SK-MEL-5 (cell line): Measurements from ENCODE around the gene SHF. TPM values are rescaled to one million over a fixed set of nuclear protein-coding genes. Genes with fewer than 3 reads are reported as not detected.
A peak's percentile ranks its signal among the peaks of the same experiment; 100 is the strongest.

Experiments used
- DNase-seq: peaks from one replicate; pipeline ENCODE4 v3.0.0-alpha.2; 2016; ENCODE audit warnings: low read depth, low spot score
- in situ Hi-C: cut with HindIII; loops from 2 replicates; pipeline ENCODE4 v1.10.0; 2016; ENCODE audit warnings: low sequenced_read_pairs, high pct_unique_total_duplicates, low pct_unique_long_range_greater_than_20kb
- total RNA-seq: library from RNA; depleted of rRNA; stranded (reverse); fragments of >200 nt; shearing (Covaris generic); gene quantifications from 2 replicates; pipeline ENCODE4 v1.2.3, GENCODE V29; 2014

SHF gene
- total RNA-seq, 1 experiment from 2014 or later, result 5.5 TPM

DNA sequence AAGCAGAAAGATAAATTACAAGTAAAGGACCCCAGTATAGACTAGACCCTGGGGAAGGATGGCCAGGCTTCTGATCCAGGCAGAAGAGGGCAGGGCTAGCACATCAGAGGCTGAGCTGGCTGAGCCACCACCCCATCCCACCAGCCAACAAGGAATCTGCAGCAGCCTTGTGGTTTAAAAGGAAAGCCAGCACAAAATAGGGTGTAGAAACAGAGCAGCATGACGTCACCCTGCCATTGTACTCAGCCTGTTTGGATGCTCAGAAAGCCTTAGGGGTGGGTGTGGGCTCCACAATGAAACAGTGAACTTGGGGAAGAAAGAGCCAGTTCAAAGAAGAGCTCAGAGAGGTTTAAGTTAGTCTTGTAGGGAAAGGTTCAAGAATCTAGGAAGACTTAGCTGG is 29.8 kb downstream of the SHF start:
- peak; percentile 10 for DNase-seq
- in situ Hi-C loops, result no loop called here

DNA sequence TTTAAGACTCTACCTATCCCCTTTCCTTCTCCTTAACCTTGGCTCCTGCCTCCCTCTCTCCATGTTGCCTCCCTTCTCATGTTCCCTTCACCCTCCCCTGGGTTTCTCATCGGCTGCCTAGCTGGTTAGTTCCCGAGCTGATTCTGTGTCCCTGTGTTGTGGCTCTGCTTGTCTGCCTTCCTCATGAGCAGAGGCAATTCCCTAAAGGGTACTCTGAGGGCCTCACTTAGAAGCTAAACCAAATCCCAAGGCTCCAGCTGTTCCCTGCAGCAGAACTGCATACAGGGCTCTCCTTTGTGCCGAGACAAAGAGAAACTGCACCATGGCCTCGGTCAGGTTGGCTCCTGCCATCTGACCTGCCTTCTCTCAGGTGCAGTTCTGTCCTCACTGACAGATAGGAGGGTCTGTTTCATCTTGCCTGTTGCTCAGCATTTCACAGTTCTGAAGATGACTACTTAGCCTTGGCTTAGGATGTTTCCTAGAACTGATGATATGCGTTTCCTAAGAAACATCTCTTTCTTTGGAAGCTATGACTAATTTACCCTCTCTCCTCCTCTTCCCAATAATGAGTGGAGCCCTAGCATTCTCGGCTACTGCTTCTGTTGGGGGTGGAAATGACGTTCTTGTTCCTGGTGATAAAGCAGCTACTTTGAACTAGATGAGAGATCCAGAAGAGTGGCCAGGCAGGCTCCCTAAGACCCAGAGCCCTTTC is 30.9 kb downstream of the SHF start:
- in situ Hi-C loops, result no loop called here
- DNase-seq, result no peak

DNA sequence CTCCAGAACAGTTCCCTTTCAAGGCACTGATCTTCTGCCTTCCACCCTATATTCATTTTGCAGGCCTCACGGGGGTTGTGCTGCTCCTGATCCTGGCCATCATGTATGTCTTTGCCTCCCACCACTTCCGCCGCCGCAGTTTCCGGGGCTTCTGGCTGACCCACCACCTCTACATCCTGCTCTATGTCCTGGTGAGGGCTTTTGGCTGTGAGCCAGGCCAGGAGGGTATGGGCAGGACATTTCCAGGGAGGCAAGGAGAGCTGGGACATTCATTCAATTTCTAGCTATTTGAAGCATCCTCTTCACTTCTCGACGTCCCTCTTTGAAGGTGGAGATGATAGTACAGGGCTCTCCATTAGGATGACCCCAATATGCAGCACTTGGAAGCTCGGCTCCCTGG is 32.0 kb downstream of the SHF start:
- DNase-seq, result no peak
- in situ Hi-C loops, result no loop called here

DNA sequence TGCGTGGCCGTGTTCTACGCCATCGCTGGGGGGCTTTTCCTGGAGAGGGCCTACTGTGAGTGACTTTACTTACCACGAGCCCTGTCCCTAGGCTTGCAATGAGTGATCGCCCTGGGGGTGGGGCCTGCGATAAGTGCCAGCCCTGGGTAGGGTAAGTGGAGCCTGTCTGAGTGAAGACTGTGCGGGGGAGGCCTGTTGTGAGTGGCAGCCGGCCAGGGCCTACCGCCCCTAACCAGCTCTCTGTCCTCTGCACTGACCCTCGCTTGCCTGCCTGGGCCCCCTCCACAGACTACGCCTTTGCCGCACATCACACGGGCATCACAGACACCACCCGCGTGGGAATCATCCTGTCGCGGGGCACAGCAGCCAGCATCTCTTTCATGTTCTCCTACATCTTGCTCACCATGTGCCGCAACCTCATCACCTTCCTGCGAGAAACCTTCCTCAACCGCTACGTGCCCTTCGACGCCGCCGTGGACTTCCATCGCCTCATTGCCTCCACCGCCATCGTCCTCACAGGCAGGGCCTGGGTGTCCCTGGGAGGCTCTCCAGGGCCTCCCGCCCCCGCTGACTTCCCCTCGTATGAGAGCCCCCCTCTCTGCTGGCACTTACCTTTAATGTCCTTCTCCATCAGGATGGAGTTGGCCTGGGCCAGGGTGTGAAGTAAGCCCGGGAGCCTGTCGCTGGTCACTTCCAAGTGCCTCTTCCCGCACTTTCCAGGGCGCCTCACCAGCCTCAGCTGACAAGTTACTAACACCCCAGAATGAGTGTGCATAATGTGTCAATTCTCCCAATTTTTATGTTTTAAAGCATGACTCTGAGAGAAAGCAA is 35.6 kb downstream of the SHF start:
- no peak for DNase-seq
- in situ Hi-C loops, result no loop called here

DNA sequence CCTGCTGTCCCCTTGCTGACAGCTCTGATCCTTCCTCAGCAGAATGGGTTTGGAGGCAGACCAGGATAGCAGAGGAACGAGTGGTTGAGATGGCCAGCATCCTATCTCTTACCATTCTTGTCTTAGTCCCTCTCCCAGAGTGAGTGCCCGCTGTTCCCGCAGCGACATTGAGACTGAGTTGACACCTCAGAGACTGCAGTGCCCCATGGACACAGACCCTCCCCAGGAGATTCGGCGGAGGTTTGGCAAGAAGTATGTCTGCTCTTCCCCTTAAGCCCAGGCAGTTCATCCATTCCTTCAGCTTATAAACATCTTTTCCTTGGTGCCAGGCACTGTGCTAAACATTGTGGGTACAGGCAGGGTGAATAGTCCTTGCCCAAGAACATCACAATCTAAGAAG is 36.8 kb downstream of the SHF start:
- in situ Hi-C loops, result no loop called here
- DNase-seq, result no peak

DNA sequence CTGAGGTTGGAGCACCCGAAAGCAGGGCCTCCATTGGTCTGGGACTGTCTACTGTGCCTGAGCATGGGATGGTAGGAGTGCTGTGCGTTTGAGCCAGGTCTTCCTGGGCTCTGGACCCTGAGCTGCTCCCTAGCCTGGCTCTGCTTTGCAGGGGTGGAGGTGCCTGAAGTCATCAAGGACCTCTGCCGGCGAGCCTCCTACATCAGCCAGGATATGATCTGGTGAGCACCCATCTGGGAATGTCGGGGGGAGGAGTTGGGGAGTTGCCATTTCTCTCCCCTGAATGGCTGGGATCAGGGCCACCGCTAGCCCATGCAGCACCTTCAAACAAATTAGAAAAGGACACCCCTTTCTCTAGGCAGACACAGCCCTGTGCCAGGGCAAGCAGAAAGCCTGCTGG is 37.3 kb downstream of the SHF start:
- in situ Hi-C loops, result no loop called here
- no peak for DNase-seq

DNA sequence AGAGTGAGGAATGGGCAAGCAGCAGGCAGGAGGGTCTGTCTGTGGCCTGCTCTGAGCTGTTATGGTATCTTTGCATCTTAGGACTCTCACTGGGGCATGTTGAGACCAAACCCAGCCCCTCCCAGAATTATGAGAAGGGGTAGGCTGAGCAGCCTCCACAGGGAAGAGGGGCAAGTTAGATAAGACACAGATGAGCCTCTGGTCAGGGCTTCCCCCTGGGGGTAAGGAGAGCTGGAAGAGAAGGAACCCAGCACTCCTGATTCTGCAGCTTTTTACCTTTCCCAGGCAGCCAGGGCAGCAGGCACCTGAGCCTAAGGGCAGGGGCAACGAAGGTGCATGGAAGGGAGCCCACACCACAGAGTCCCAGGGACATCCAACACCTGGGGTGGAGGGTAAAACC is 38.7 kb downstream of the SHF start:
- no peak for DNase-seq
- in situ Hi-C loops, result no loop called here

DNA sequence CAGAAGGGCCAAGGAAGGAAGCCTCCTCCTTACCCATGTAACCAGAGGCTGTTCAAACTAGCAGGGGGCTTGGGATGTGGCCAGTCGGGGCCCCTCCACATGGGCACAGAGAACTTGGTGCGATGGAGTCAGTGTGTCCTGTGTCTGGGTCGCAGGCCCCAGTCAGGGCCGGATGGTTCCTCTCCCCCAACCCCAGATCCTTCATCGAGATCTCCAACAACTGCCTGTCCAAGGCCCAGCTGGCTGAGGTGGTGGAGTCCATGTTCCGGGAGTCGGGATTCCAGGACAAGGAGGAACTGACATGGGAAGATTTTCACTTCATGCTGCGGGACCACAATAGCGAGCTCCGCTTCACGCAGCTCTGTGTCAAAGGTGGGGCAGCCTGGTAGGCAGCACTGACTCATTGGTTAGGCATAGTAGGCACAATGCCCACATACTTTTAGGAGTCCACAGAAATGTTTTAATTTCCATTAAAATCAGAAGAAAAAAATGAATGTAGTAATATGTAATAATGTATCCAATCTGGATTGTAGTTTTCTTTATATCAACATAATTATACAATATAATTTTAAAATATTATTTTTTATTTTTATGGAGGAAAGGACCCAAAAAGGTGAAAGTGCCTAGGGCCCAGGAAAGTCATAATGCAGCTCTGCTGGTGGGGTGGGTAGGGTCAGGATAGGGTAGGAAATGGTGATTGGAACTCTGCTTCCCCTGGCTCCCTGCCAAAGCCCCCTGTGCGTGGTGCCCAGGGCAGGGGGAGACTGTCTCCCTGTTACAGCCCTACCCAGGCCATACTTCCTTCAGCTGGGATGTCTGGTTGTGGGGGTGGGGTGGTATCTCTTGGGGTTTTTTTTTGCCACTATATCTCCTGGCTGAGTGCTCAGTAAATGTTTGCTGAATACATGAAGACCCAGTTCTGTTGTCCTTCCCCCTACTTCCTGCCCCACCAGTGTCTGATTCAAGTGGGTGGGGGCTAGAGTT is 39.4 kb downstream of the SHF start:
- in situ Hi-C loops, result no loop called here
- no peak for DNase-seq

DNA sequence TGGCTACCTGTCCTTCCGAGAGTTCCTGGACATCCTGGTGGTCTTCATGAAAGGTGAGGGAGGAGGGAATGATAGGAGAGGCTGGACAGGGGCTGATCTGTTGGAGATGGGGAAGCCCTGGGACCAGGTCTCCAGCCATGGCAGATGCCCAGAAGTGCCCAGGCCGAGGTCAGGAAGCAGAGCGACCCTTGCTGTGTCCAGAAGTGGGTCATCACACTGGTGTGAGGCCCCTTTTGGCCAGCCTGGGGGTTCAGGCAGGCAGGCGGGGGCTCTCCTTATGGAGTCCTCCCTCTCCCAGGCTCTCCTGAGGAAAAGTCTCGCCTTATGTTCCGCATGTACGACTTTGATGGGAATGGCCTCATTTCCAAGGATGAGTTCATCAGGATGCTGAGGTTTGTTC is 40.2 kb downstream of the SHF start:
- in situ Hi-C loops, result no loop called here
- DNase-seq, result no peak

DNA sequence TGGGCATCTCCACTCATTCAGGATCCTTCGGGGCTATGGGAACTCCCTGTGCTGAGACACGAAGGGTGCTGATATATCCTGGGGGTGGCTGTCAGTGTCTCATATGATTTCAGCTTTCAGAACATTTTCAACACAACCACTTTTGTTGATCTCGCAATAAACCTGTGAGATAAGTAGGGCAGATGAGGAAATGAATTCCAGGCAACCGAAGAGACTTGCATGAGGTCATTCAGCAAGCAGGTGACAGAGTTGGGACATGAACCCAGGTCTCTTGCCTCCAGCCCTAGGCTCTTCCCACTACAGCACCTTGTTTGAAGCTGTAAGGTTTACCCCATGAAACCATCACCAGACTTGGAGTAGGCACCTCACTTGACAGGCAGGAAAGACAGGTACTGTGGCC is 41.4 kb downstream of the SHF start:
- in situ Hi-C loops, result no loop called here
- no peak for DNase-seq

DNA sequence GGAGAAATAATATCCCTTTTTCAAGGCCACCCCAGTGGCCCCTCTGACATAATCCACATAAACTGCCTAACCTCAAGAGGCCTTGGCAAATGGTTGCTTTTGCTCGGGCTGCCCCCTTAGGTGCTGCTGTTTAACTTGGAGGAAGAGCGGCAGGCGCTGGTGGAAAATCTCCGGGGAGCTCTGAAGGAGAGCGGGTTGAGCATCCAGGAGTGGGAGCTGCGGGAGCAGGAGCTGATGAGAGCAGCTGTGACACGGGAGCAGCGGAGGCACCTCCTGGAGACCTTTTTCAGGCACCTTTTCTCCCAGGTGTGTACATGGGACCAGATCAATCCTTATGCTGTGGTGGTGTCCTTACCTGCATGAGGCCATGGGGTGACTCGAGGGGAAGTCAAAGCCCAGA is 43.0 kb downstream of the SHF start:
- in situ Hi-C loops, result no loop called here

DNA sequence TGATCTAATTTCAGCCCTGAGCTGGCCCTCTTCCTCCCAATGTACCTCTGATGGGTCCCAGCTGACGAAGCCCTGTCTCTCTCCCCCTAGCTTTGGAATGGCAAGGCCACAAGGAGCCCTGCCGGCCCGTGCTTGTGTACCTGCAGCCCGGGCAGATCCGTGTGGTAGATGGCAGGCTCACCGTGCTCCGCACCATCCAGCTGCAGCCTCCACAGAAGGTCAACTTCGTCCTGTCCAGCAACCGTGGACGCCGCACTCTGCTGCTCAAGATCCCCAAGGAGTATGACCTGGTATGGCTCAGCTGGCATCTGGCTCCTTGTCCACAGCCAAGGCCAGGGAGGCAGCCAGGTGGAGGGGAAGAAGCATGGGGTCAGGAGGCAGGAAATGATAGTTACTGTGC is 43.8 kb downstream of the SHF start:
- in situ Hi-C loops, result no loop called here
- DNase-seq, result no peak

More for the DNA sequence above, 43.0 kb downstream of the SHF start:
- no peak for DNase-seq

DNA sequence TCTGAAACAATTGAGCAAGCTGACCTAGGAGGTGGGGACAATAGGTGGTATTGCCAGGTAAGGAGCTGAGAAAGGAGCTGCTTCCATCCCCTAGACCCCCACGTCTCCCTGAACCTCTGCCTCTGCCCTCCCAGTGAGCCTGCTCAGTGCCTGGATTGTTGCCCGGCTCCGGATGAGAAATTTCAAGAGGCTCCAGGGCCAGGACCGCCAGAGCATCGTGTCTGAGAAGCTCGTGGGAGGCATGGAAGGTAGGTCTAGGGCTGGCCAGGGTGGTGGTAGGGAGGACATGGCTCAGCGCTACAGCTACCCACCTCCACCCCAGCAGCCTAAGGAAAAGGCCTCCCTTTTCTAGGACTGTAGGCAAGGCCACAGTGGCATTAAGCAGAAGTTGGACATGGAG is 44.7 kb downstream of the SHF start:
- no peak for DNase-seq
- in situ Hi-C loops, result no loop called here

DNA sequence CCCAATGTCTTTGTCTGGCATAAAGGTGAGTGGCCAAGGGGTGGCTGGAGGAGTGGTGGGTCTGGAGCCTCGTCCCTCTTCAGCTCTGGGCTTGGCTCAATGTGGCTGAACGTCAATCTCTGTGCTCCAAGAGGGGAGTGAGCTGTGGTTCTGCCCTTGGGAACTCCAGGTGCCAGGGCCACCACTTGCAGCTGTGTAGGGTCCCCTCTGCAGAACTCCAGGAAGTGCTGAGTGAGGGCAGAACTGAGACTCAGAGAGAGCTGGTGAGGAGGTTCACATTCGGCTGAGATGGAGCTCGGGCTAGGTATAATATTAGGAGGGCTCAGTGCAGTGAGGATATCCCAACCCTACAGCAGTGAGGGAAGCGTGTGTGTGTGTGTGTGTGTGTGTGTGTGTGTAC is 46.4 kb downstream of the SHF start:
- in situ Hi-C loops, result no loop called here
- DNase-seq, result no peak

DNA sequence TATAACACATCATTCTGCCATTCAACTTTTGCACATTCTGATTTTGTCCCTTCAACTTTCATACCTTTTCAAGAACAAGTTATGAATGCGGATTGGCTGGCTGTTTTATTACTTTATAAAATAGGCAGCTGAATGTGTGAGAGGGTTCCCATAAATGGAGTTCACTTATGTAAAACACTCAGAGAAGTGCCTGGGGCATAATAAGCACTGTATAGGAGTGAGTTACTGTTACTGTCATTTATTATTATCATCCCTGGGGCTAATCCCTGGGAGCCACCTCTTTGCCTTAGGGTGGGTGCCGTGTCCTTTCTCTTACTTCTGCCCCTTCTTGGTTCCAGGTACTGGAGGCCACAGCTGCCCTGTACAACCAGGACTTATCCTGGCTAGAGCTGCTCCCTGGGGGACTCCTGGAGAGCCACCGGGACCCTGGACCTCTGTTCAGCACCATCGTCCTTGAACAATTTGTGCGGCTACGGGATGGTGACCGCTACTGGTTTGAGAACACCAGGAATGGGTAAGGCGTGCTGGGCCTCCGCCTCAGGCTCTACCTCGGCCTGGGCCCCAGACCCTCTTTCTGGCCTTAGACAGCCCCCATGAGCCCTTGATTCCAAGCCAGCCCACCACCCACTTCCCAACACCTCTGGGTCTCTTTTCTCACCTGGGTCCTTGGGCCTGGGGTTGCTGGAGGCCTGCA is 47.1 kb downstream of the SHF start:
- DNase-seq, result no peak
- in situ Hi-C loops, result no loop called here

DNA sequence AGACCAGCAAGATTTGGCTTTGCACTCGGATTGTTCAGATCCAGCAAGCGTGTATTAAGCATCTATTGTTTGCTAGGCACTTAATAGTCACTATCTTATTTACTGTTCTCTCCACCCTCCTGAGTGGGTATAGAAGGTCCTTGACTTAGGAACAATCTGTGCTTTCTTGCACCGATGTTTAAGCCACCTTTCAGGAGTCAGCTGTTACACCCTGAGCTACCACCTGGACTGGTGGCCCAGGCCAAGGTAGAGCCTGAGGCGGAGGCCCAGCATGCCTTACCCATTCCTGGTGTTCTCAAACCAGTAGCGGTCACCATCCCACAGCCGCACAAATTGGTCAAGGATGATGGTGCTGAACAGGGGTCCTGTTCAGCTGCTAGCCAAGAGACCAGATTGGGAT is 48.0 kb downstream of the SHF start:
- in situ Hi-C loops, result no loop called here
- no peak for DNase-seq

DNA sequence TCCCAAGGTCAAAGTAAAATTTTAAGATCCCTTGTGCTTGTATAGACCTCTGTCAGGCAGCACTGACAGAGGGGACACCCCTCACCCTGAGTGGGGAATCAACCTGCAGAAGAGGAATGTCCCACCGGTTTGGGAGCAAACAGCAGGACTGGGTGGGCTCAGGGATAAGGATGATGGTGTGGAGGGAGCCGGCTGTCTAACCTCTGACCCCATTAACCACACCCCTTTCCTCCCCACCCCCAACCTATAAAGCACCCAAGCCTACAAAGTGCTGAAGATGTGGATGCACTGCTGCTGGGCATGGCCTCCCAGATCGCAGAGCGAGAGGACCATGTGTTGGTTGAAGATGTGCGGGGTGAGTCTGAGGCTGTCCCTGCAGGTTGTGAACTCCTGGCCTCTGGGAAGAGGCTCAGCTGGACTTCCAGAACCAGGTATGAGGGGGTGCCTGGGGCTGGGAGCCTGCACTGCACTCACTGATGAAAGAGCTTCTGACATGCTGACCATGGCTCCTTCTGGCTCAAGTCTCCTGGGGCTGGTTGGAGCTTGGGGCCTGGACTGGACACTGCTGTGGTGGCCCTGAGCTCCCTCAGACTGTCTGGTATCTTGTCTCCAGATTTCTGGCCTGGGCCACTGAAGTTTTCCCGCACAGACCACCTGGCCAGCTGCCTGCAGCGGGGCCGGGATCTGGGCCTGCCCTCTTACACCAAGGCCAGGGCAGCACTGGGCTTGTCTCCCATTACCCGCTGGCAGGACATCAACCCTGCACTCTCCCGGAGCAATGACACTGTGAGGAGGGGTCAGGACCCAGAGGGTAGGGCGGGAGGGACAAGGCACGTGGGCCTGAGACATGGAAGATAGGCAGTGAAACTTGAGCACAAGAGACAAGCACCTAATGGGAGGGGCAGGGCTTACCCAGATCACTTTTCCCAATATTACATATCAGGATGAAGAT is 48.7 kb downstream of the SHF start:
- in situ Hi-C loops, result no loop called here
- DNase-seq, result no peak
